OCI-LY7 (cell line): Measurements from ENCODE around the gene CBFB. TPM values are rescaled to one million over a fixed set of nuclear protein-coding genes. Genes with fewer than 3 reads are reported as not detected.

ENCODE experiments used
- BruUV-seq: library from RNA; stranded (reverse); fragments of 400-500 nt; replicated peaks from 2 replicates; lab custom pipeline; 2021; lab: Mats Ljungman, UMichigan
- CTCF ChIA-PET: fragments of 300-600 bp; sonication (Branson Sonifier 250); formaldehyde crosslinking; loops from one replicate; lab custom pipeline; 2022; ENCODE audit warnings: antibody characterized with exemption; ENCODE audit not compliant: unreplicated experiment; lab: Charles Lee
- POLR2A ChIA-PET: fragments of 300-600 bp; sonication (Branson Sonifier 250); formaldehyde crosslinking; loops from one replicate; lab custom pipeline; 2022; ENCODE audit warnings: antibody characterized with exemption; lab: Charles Lee
- DNase-seq: peaks from one replicate; pipeline ENCODE4 v3.0.0-alpha.2; 2015; ENCODE audit warnings: low spot score
- H2AFZ ChIP-seq: fragments of 200-600 bp; sonication (generic), shearing (Covaris generic); 2 replicates; pipeline ENCODE4 v1.6.1; 2014; ENCODE audit warnings: mild to moderate bottlenecking, antibody characterized with exemption, low read length, moderate library complexity
- H3K27ac ChIP-seq: fragments of 200-600 bp; sonication (generic); 2 replicates; pipeline ENCODE4 v1.5.1; 2014; ENCODE audit warnings: mixed run types, low read depth, mild to moderate bottlenecking, moderate library complexity, low read length, inconsistent platforms; ENCODE audit not compliant: poor library complexity, severe bottlenecking
- H3K36me3 ChIP-seq: fragments of 200-600 bp; sonication (generic); 2 replicates; pipeline ENCODE4 v1.6.1; 2014; ENCODE audit warnings: mild to moderate bottlenecking, antibody characterized with exemption, low read length, moderate library complexity, mixed read lengths; ENCODE audit not compliant: insufficient read depth
- H3K4me1 ChIP-seq: fragments of 200-600 bp; sonication (generic); 2 replicates; pipeline ENCODE4 v1.5.1; 2014; ENCODE audit warnings: mild to moderate bottlenecking, low read length; ENCODE audit not compliant: insufficient read depth, poor library complexity, severe bottlenecking
- H3K4me2 ChIP-seq: fragments of 200-600 bp; sonication (generic); 2 replicates; pipeline ENCODE4 v1.6.1; 2014; ENCODE audit warnings: mild to moderate bottlenecking, low read length
- H3K4me3 ChIP-seq: fragments of 200-600 bp; sonication (generic); 2 replicates; pipeline ENCODE4 v1.5.1; 2014; ENCODE audit warnings: mild to moderate bottlenecking, low read depth, low read length; ENCODE audit not compliant: poor library complexity, severe bottlenecking
- H3K79me2 ChIP-seq: fragments of 200-600 bp; sonication (generic); 2 replicates; pipeline ENCODE4 v1.6.1; 2016; ENCODE audit warnings: low read depth, mild to moderate bottlenecking, low read length, moderate library complexity, mixed read lengths; ENCODE audit not compliant: insufficient read depth
- H3K9me2 ChIP-seq: fragments of 200-600 bp; sonication (generic); 2 replicates; pipeline ENCODE4 v1.6.1; 2016; ENCODE audit warnings: mild to moderate bottlenecking, low read length, mixed read lengths; ENCODE audit not compliant: insufficient read depth
- H3K9me3 ChIP-seq: fragments of 200-600 bp; sonication (generic); 2 replicates; pipeline ENCODE4 v1.6.1; 2014; ENCODE audit warnings: mild to moderate bottlenecking, mixed run types, low read length, mixed read lengths
- H4K20me1 ChIP-seq: fragments of 200-600 bp; sonication (generic); 2 replicates; pipeline ENCODE4 v1.6.1; 2014; ENCODE audit warnings: mild to moderate bottlenecking, antibody characterized with exemption, low read length, moderate library complexity, mixed read lengths; ENCODE audit not compliant: insufficient read depth
- CTCF ChIP-seq: fragments of 200-600 bp; sonication (generic); conservative IDR thresholded peaks from 2 replicates; pipeline ENCODE4 v1.5.1; 2014; ENCODE audit warnings: mild to moderate bottlenecking, antibody characterized with exemption, low read length, moderate library complexity, mixed read lengths
- EZH2phosphoT487 ChIP-seq: fragments of 200-600 bp; sonication (generic); IDR thresholded peaks from 2 replicates; pipeline ENCODE4 v1.6.1; 2018; ENCODE audit warnings: low read depth, borderline replicate concordance, mild to moderate bottlenecking, mixed run types, antibody characterized with exemption, low read length, moderate library complexity, mixed read lengths
- intact Hi-C: fragments of 100-400 bp; cut with micrococcal nuclease; formaldehyde crosslinking; loops from one replicate; pipeline ENCODE4 v1.10.0; 2022; ENCODE audit not compliant: unreplicated experiment
- total RNA-seq, 2 experiments: library from RNA; depleted of rRNA in 1 of 2; stranded (reverse); fragments of >200 nt in 1 of 2; shearing (Covaris generic) in 1 of 2; gene quantifications; 2 replicates each; pipeline ENCODE4 v1.2.3, GENCODE V29; 2014 to 2022

Gene CBFB
- total RNA-seq, 2 experiments from 2014 or later, result 93.5 to 151 TPM

- no peaks in the 10 kb centered on the region for H4K20me1 ChIP-seq
Measured at GRCh38 chr16:67128417-67128816, 99.5 kb downstream of the CBFB start.

GRCh38 chr16:67128887-67129286, 99.9 kb downstream of the CBFB start:
- Histone ChIP-seq H3K4me3 (no peak overlapping the region), H3K36me3 (peaks cover 44% of the 10 kb centered on the region), H3K4me2 (no peak overlapping the region), H3K9me3 (no peaks in the 10 kb centered on the region), H3K4me1 (no peaks in the 10 kb centered on the region), H3K9me2 (no peaks in the 10 kb centered on the region), H4K20me1 (no peaks in the 10 kb centered on the region), H2AFZ (no peak overlapping the region), H3K27ac (no peak overlapping the region), H3K79me2 (no peaks in the 10 kb centered on the region)
- ChIA-PET POLR2A (interaction anchor here (0.7 kb wide), 1 partner anchor 11 kb away, joined by 3 read pairs; no protein-coding TSS in a partner anchor), CTCF (interaction anchor here (0.8 kb wide), 1 partner anchor 10 kb away, joined by 3 read pairs; no protein-coding TSS in a partner anchor)
- no TSS peak for BruUV-seq
- TF ChIP-seq CTCF (no peak), EZH2phosphoT487 (no peak)
- no peak for DNase-seq
- intact Hi-C loops, result no loop called here

More at GRCh38 chr16:67128417-67128816, 99.5 kb downstream of the CBFB start:
- BruUV-seq, result no TSS peak
- POLR2A ChIA-PET, result interaction anchor here (0.6 to 0.7 kb wide), 2 partner anchors 12 to 13 kb away, joined by 3 read pairs; no protein-coding TSS in a partner anchor
- DNase-seq, result no peak
- intact Hi-C loops, result no loop called here
- CTCF ChIA-PET, result interaction anchor here (0.8 kb wide), 1 partner anchor 9 kb away, joined by 3 read pairs; no protein-coding TSS in a partner anchor
- no peaks in the 10 kb centered on the region for H3K9me2 ChIP-seq
- H3K9me3 ChIP-seq, result no peaks in the 10 kb centered on the region
- H3K4me2 ChIP-seq, result no peak overlapping the region
- H3K79me2 ChIP-seq, result no peaks in the 10 kb centered on the region
- TF ChIP-seq CTCF (no peak), EZH2phosphoT487 (no peak)
- no peak overlapping the region for H3K27ac ChIP-seq
- peaks cover 47% of the 10 kb centered on the region for H3K36me3 ChIP-seq
- H3K4me1 ChIP-seq, result no peaks in the 10 kb centered on the region
- H2AFZ ChIP-seq, result no peak overlapping the region
- H3K4me3 ChIP-seq, result no peak overlapping the region

GRCh38 chr16:67129422-67129821, 100.5 kb downstream of the CBFB start:
- no peaks in the 10 kb centered on the region for H3K9me2 ChIP-seq
- no peak for DNase-seq
- intact Hi-C loops, result no loop called here
- H2AFZ ChIP-seq, result no peak overlapping the region
- ChIA-PET CTCF (no interaction called here), POLR2A (no interaction called here)
- H3K4me3 ChIP-seq, result no peak overlapping the region
- H3K79me2 ChIP-seq, result no peaks in the 10 kb centered on the region
- no peak overlapping the region for H3K4me2 ChIP-seq
- no TSS peak for BruUV-seq
- no peak for TF ChIP-seq EZH2phosphoT487
- TF ChIP-seq CTCF, result no peak
- no peaks in the 10 kb centered on the region for H4K20me1 ChIP-seq
- no peaks in the 10 kb centered on the region for H3K4me1 ChIP-seq
- no peak overlapping the region for H3K27ac ChIP-seq
- H3K36me3 ChIP-seq, result peaks cover 44% of the 10 kb centered on the region
- no peaks in the 10 kb centered on the region for H3K9me3 ChIP-seq
